ENCODE measurements around the gene VCL. TPM values are rescaled to one million over a fixed set of nuclear protein-coding genes. Genes with fewer than 3 reads are reported as not detected.
A peak's percentile ranks its signal among the peaks of the same experiment; 100 is the strongest.
"Not testable (repeated sequence)": the region's sequence is repeated elsewhere in the genome, so short reads cannot be mapped to it uniquely, and the experiment has no call there.

Gene VCL
- total RNA-seq, 1 donor = 42.5 TPM

DNA sequence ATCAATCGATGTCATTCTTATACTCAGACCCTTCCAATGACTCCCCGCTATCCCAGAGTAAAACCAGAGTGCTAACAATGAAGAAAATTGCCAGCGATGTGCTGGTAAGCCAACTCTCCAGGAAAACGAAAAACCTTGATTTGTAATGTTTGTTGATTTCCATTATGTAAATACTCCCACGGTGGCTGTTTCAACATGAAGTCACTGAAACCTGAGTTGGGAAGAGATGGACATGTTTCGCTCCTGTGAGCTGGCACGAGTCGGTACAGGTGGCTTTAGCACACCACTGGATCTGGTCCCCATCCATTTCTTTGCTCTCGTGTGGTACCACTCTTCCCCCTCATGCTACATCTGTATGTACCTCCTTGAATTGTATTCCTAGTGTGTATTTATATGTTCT, 99.9 kb downstream of the VCL start:
- no peak for DNase-seq (ENCODE audit: low read depth in 2 of 3, low spot score in 2 of 3)

GRCh38 chr10:74099420-74099819, 101.5 kb downstream of the VCL start:
- DNase-seq (ENCODE audit: low read depth in 2 of 3, low spot score in 2 of 3) = no peak

- no peak for DNase-seq (ENCODE audit: low read depth in 2 of 3, low spot score in 2 of 3)
Observed at GRCh38 chr10:74099836-74100235, 101.9 kb downstream of the VCL start.

- peak in 2 of 3 donors; percentile 10 to 26 for DNase-seq (ENCODE audit: low read depth in 2 of 3, low spot score in 2 of 3)
Observed at GRCh38 chr10:74103560-74104258, 105.8 kb downstream of the VCL start.

GRCh38 chr10:74104480-74104879, 106.6 kb downstream of the VCL start:
- DNase-seq (ENCODE audit: low read depth in 2 of 3, low spot score in 2 of 3) = no peak

DNA sequence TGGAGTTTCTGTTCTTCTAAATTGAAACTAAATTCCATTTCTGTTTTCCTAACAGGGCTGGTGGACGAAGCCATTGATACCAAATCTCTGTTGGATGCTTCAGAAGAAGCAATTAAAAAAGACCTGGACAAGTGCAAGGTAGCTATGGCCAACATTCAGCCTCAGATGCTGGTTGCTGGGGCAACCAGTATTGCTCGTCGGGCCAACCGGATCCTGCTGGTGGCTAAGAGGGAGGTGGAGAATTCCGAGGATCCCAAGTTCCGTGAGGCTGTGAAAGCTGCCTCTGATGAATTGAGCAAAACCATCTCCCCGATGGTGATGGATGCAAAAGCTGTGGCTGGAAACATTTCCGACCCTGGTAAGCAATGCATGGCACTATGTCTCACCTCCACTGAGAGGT, 107.1 kb downstream of the VCL start:
- no peak for DNase-seq (ENCODE audit: low read depth in 2 of 3, low spot score in 2 of 3)

DNA sequence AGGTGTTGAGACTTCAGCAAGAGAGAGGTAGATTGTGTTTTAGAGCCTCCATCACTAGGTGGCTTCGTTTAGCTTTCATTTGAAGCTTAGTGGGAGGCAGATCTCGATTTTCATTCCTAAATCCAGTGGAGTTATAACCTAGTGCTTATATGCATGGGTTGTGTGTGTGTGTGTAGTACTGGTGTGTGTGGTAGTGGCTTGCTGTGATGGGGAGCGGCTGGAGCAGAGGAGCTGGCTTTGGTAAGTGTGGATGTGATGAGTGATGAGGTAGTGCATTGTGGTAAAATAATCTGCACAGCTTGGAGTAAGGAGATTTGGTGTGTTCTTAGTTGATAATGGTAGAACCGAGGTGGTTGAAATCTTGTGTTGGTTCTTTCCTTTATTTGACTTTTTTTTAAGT, 109.5 kb downstream of the VCL start:
- DNase-seq (ENCODE audit: low read depth in 2 of 3, low spot score in 2 of 3) = no peak

DNA sequence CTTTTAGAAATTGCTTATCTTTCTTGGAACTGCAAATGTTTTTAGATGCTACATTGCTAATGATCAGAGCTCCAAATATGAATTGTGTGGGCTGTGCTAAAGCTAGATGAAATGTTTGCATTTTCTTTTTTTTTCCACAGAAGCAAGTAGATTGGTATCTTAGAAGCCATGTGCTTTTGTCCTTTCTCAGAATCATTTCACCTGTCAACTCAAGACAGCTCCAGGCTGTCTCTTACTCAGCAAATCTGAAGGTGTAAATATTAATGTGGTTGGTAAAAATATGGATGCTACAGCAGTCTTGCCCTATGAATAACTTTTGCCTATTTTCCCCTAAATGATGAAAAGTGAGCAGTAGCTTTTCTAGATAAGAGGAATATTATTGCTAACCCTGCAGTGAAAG, 111.5 kb downstream of the VCL start:
- no peak for DNase-seq (ENCODE audit: low read depth in 2 of 3, low spot score in 2 of 3)

GRCh38 chr10:74110120-74110519, 112.2 kb downstream of the VCL start:
- DNase-seq (ENCODE audit: low read depth in 2 of 3, low spot score in 2 of 3) = no peak

- no peak for DNase-seq (ENCODE audit: low read depth in 2 of 3, low spot score in 2 of 3)
Observed at GRCh38 chr10:74111799-74112198, 113.9 kb downstream of the VCL start.

GRCh38 chr10:74113546-74113945, 115.6 kb downstream of the VCL start:
- DNase-seq (ENCODE audit: low read depth in 2 of 3, low spot score in 2 of 3) = no peak

DNA sequence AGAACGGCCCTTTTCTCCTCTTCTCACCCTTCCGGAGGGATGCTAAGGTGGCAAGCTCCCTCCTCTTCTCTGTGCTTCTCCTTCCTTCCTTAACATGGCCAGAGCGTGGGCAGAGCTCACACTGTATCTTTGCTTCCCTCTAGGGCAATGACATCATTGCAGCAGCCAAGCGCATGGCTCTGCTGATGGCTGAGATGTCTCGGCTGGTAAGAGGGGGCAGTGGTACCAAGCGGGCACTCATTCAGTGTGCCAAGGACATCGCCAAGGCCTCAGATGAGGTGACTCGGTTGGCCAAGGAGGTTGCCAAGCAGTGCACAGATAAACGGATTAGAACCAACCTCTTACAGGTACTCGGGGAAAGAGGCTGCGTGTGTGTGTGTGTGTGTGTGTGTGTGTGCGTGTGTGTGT, 116.1 kb downstream of the VCL start:
- no peak for DNase-seq (ENCODE audit: low read depth in 2 of 3, low spot score in 2 of 3)

DNA sequence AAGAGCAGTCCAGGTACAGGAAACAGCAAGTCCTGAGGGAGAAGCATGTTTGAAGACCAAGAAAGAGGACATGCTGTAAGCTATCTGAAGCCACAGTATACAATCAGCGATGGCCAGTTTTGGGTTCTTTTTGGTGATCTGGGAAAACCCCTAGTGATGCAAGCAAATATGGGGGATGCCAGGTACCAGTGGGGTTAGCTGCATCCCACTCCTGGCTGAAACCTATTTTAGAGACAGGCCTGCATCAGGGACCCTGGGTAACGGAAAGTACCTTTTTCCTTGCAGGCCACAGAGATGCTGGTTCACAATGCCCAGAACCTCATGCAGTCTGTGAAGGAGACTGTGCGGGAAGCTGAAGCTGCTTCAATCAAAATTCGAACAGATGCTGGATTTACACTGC, 119.8 kb downstream of the VCL start:
- no peak for DNase-seq (ENCODE audit: low read depth in 2 of 3, low spot score in 2 of 3)

DNA sequence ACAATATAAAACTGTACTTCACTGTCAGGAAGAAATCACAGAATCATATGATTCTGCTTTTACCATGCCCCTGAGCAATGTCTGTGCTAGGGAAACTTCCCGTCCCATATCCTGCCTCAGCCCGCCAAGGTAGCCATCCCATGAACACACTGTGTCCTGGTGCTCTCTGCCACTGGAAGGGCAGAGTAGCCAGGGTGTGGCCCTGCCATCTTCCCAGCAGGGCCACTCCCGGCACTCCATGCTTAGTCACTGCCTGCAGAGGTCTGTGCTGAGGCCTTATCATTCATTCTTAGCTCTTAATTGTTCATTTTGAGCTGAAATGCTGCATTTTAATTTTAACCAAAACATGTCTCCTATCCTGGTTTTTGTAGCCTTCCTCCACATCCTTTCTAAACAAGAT, 120.9 kb downstream of the VCL start:
- no peak for DNase-seq (ENCODE audit: low read depth in 2 of 3, low spot score in 2 of 3)

DNA sequence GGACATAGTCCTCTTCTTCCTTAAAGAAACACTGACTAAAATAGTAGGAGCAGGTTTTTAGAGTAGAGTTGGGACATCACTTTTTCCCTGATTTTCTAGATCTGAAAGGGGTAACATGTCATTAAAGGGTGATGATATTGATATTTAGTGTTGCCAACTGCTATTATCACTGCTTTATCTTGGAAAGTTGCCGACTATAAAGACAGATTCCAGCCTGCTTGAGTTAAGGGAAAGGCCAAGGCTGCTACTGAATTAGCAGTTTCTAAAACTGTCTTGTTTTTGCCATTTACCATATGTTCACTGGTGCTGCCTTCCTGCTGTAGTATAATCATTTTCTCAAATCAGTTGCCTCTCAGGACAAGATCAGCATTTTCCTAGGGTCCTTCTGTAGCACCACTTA, 123.0 kb downstream of the VCL start:
- DNase-seq (ENCODE audit: low read depth in 2 of 3, low spot score in 2 of 3) = no peak

- no peak for DNase-seq (ENCODE audit: low read depth in 2 of 3, low spot score in 2 of 3)
Observed at GRCh38 chr10:74121368-74121767, 123.5 kb downstream of the VCL start.

DNA sequence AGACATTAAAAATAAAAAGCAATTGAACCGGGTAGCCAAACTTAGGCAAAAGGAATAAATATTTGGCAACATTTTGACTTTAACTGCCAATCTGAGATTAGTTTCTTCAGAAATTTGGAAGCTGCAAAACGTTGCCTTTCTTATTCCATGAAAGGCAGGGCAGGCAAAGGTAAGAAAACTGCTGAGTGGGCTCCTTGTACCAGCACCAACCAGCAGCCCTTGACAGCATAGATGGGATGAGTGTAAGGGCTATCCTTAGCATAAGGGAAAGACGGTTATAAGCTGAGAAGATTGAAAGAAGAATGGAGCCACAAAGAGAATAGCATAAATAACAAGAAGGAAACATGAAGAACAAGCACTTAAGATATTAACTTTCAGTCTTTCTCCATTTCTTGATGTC, 124.1 kb downstream of the VCL start:
- no peak for DNase-seq (ENCODE audit: low read depth in 2 of 3, low spot score in 2 of 3)

DNA sequence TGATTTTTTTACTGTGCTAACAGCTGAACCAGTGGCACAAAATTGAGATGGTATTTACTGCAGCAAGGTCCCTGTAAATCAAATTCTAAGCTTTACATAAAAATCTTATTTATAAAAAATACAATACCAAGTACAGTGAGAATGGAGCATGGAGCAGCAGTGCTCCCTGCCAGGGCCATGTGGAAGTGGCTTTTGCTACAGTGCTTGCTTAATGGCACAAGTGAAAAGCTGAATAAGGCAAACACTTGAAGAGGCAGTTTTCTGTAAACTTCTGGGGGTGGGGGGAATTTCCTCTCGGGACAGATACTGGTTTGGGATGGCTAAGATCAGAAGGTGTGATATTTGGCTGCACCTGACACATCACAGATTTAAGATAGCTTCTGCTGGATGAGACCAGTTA, 125.2 kb downstream of the VCL start:
- DNase-seq (ENCODE audit: low read depth in 2 of 3, low spot score in 2 of 3) = no peak

DNA sequence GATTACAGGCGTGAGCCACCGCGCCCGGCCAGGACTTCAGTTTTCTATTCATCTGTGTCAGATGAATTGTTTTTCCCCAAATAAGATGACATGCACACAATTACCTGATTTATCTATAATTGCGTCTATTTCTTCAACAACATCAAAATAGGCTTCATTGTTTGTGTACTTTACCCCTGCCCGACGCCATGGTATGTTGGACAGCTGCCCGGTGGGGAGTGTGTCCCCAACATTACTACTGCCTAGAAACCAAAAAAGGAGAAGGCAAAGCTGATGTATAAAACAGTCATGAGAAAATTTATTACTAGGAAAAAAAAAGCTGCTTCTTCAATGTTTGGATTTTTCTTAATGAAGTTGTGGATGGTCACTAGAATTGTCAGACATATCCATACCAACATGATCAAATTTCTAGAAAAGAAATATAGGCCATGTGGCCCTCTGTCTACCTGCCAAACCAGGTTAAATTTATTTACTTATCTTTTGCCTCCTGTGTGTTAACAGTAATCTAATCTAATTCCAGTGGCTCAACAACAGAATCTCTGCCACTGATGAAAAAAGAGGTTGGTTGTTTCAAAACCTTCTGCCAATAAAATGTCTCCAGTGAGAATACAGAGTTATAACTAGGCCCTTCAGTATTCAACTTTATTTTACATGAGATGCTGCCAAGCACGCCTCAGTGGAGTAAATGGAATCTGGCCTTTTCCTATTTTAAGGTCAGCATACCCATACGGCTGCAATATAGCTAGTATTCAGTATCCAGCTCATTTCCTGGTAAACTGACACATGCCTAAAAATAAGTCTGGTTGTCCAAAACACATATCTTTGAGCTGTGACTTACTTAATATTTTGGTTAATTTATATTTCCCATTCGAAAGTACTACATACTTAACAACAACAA, 136.3 kb downstream of the VCL start:
- no peak for DNase-seq (ENCODE audit: low read depth in 2 of 3, low spot score in 2 of 3)

DNA sequence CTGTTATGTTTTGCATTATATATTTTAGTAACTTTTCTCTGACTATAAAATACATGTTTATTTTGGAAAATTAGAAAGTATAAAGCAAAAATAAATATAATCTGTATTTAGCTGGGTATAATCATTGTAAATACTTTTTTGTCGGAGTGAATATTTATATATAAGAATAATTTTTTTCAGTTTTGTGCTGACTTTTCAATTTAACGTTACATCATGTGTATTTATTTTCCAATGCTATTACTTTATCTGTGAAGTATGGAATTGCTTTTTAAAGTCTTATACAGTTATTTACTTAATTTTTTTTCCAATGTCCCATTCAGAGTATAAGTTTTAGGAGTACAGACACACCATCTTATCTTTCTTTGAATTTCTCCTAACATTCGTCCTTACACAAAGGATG, 137.5 kb downstream of the VCL start:
- no peak for DNase-seq (ENCODE audit: low read depth in 2 of 3, low spot score in 2 of 3)

DNA sequence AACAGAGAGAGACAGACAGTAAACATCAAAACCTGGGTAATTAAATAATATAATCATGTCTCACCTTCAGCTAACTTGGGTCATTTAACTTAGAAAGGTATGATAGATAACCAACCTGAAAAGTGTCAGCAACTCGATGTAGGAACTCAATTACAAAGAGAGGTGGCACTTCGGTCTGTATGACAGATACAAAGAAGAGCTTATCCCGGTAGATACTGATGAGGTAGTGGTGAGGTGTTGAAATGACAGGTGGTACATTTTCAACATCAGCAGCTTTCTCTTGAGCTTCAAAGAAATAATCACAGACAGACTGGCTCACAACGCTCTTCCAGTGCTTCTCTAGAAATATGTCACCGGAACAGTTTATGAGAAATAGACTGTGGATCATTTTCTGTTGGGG, 140.1 kb downstream of the VCL start:
- DNase-seq (ENCODE audit: low read depth in 2 of 3, low spot score in 2 of 3) = no peak

DNA sequence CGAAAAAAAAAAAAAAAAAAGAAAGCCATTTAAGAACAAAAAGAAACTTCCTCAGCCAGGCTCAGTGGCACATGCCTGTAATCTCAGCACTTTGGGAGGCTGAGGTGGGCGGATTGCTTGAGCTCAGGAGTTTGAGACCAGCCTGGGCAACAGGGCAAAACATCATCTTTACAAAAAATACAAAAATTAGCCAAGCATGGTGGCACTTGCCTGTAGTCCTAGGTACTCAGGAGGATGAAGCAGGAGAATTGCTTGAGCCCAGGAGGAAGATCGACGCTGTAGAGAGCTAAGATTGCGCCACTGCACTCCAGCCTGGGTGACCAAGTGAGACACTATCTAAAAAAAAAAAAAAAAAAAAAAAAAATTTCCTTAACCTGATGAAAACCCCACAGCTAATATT, 140.7 kb downstream of the VCL start:
- not testable (repeated sequence) for DNase-seq (ENCODE audit: low read depth in 2 of 3, low spot score in 2 of 3)
